NCI-H2029 treated with DMSO at 0.1 percent for 48 hours (cell line): ENCODE results near the gene CGB5.

Experiments used
- DNase-seq: peaks from one replicate; lab custom pipeline; 2025; lab: John Stamatoyannopoulos, UW

CGB5 gene

DNA sequence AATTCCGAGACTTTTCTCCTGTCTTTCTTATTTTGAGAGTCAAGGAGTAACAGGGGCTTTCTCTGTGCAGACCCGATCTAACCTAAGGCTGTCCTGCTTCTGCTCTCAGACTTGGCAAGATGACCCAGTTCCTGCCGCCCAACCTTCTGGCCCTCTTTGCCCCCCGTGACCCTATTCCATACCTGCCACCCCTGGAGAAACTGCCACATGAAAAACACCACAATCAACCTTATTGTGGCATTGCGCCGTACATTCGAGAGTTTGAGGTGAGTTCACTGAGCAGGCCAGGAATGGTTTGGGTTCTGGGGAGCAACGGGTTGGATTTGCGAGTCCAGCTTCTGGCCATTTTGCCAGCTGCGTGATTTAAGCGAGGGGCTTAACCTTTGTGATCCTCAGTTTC is 42.6 kb downstream of the CGB5 start:
- no peak for DNase-seq

DNA sequence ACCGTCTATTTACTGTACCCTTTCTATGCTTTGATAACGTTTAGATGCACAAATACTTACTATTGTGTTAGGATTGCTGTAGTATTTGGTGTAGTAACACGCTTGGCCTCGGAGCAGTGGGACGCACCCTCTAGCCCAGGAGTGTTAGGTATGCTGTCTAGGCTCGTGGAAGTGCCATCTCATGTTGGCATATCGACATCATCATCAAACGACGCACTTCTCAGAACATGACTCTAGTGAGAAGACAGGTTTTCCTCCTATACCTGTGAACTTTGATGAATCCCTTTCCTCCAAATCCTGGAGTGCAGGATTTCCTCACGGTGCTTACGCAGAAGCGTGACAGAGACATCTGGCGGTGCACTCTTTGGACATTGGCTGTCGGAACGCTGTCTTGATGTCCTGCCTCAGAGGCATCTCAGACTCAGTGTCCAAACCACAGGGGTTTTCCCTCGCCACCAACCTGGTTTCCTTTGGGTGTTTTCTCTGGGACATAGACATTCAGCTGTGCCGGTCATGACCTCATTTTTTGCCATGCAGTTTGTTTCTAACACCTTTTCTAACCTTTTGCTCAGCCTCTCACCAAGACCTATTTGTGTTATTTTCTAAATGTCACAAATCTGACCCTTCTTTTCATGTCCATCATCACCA is 47.9 kb downstream of the CGB5 start:
- no peak for DNase-seq

DNA sequence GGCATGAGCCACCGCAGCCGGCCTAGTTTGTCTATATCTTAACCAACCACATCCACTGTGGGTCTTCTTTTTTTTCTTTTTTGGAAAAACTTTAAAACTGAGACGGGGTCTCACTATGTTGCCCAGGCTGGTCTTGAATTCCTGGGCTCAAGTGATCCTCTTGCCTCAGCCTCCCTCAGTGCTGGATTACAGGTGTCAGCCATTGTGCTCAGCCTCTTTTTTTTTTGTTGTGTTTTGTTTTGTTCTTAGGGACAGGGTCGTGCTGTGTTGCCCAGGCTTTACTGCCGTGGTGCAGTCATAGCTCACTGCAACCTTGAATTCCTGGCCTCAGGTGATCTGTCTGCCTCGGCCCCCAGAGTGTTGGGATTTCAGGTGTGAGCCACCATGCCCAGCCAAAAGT is 49.0 kb downstream of the CGB5 start:
- DNase-seq, result no peak
